Measurements from ENCODE around the gene PKIB.

GRCh38 chr6:122622479-122622878 is 12.3 kb downstream of the PKIB start:
- TF ChIP-seq CTCF (IDR thresholded peaks at IDR 0.05) (no peak), CHD4 (IDR thresholded peaks at IDR 0.05; ENCODE audit: borderline replicate concordance) (no peak), MAX (IDR thresholded peaks at IDR 0.05) (no peak), MYC (IDR thresholded peaks at IDR 0.05; ENCODE audit: borderline replicate concordance, low read length) (no peak), CEBPB (IDR thresholded peaks at IDR 0.05) (no peak), CBX8 (IDR thresholded peaks at IDR 0.05) (no peak), MAZ (IDR thresholded peaks at IDR 0.05; ENCODE audit: borderline replicate concordance, low read depth, low read length) (no peak), POLR2A (IDR thresholded peaks at IDR 0.05; ENCODE audit: low read length) (no peak)

Measured in A549 (cell line).